Occipital lobe (tissue), 2 donors: ENCODE results near the gene STK11IP. TPM values are rescaled to one million over a fixed set of nuclear protein-coding genes. Genes with fewer than 3 reads are reported as not detected.

Experiments
- DNase-seq: peaks from one replicate; lab custom pipeline; 2025; lab: John Stamatoyannopoulos, UW
- total RNA-seq: library from RNA; depleted of rRNA; stranded (reverse); fragments of >200 nt; gene quantifications from one replicate; pipeline ENCODE4 v1.2.3, GENCODE V29; 2014

STK11IP gene
- 14.7 TPM for total RNA-seq

- peak; percentile 91 for DNase-seq
Observed at GRCh38 chr2:219597552-219598307, at the start of gene STK11IP. Gene STK11IP, plus strand, starts transcription at chr2:219597857. Its CDS starts 263 bp downstream, at chr2:219598120.

GRCh38 chr2:219548990-219549389, 48.7 kb upstream of the STK11IP start:
- no peak for DNase-seq

- DNase-seq, result no peak
Observed at GRCh38 chr2:219549619-219550018, 48.0 kb upstream of the STK11IP start.

- DNase-seq, result no peak
Observed at GRCh38 chr2:219551441-219552381, 45.9 kb upstream of the STK11IP start.

GRCh38 chr2:219552382-219553167, 45.1 kb upstream of the STK11IP start:
- peak; percentile 76 for DNase-seq

GRCh38 chr2:219553168-219553417, 44.6 kb upstream of the STK11IP start:
- DNase-seq, result no peak

- no peak for DNase-seq
Observed at GRCh38 chr2:219553463-219553963, 44.1 kb upstream of the STK11IP start.

- DNase-seq, result no peak
Observed at GRCh38 chr2:219554350-219554749, 43.3 kb upstream of the STK11IP start.

- no peak for DNase-seq
Observed at GRCh38 chr2:219555956-219556355, 41.7 kb upstream of the STK11IP start.

- DNase-seq, result no peak
Observed at GRCh38 chr2:219556413-219556812, 41.2 kb upstream of the STK11IP start.

GRCh38 chr2:219557320-219557719, 40.3 kb upstream of the STK11IP start:
- DNase-seq, result no peak

GRCh38 chr2:219557791-219558785, 39.6 kb upstream of the STK11IP start:
- DNase-seq, result no peak

GRCh38 chr2:219559156-219559915, 38.3 kb upstream of the STK11IP start:
- DNase-seq, result no peak

GRCh38 chr2:219560037-219560892, 37.4 kb upstream of the STK11IP start:
- no peak for DNase-seq

GRCh38 chr2:219560893-219561178, 36.8 kb upstream of the STK11IP start:
- no peak for DNase-seq

GRCh38 chr2:219561179-219562048, 36.2 kb upstream of the STK11IP start:
- DNase-seq, result no peak

- DNase-seq, result no peak
Observed at GRCh38 chr2:219562049-219563020, 35.3 kb upstream of the STK11IP start.
